Stimulated activated naive CD8-positive, alpha-beta T cell treated with anti-CD3 and anti-CD28 coated beads, Interleukin-15, Interleukin-2, amounts not matched to agents 100 ng/mL and 50 ng/mL, for 24 hours (primary cell): ENCODE data around the gene ARHGAP28.
"Not testable (repeated sequence)": the region's sequence is repeated elsewhere in the genome, so short reads cannot be mapped to it uniquely, and the experiment has no call there.

Experiments
- H3K27ac Mint-ChIP-seq: one replicate; pipeline ENCODE4 v1.8.0; 2021; ENCODE audit warnings: mild to moderate bottlenecking, mixed read lengths
- H3K27me3 Mint-ChIP-seq: one replicate; pipeline ENCODE4 v1.8.0; 2021; ENCODE audit warnings: mixed read lengths
- H3K36me3 Mint-ChIP-seq: one replicate; pipeline ENCODE4 v1.8.0; 2021; ENCODE audit warnings: low read depth, mixed read lengths
- H3K4me1 Mint-ChIP-seq: one replicate; pipeline ENCODE4 v1.8.0; 2021; ENCODE audit warnings: low read depth, mixed read lengths
- H3K4me3 Mint-ChIP-seq: one replicate; pipeline ENCODE4 v1.8.0; 2021; ENCODE audit warnings: mild to moderate bottlenecking, mixed read lengths
- H3K9me3 Mint-ChIP-seq: one replicate; pipeline ENCODE4 v1.8.0; 2021; ENCODE audit warnings: mixed read lengths

Gene ARHGAP28

GRCh38 chr18:6845521-6845920 is 116.0 kb downstream of the ARHGAP28 start:
- H3K4me3 Mint-ChIP-seq, H3K4me1 Mint-ChIP-seq, H3K27me3 Mint-ChIP-seq, H3K36me3 Mint-ChIP-seq, H3K27ac Mint-ChIP-seq: not testable (repeated sequence)
- H3K9me3 Mint-ChIP-seq, result peaks cover 11% of the 10 kb centered on the region

- no peaks in the 10 kb centered on the region for H3K36me3 Mint-ChIP-seq
Measured at GRCh38 chr18:6850396-6850795, 120.9 kb downstream of the ARHGAP28 start.

GRCh38 chr18:6851480-6851879 is 122.0 kb downstream of the ARHGAP28 start:
- no peaks in the 10 kb centered on the region for H3K36me3 Mint-ChIP-seq
- no peak overlapping the region for H3K27ac Mint-ChIP-seq
- H3K27me3 Mint-ChIP-seq, result no peaks in the 10 kb centered on the region
- H3K4me1 Mint-ChIP-seq, result no peaks in the 10 kb centered on the region
- no peak overlapping the region for H3K4me3 Mint-ChIP-seq
- H3K9me3 Mint-ChIP-seq, result peaks cover 21% of the 10 kb centered on the region

More at GRCh38 chr18:6850396-6850795, 120.9 kb downstream of the ARHGAP28 start:
- H3K4me3 Mint-ChIP-seq, result no peak overlapping the region
- no peaks in the 10 kb centered on the region for H3K27me3 Mint-ChIP-seq
- no peak overlapping the region for H3K27ac Mint-ChIP-seq
- peaks cover 23% of the 10 kb centered on the region for H3K9me3 Mint-ChIP-seq
- H3K4me1 Mint-ChIP-seq, result no peaks in the 10 kb centered on the region

GRCh38 chr18:6854811-6855210 is 125.3 kb downstream of the ARHGAP28 start:
- Mint-ChIP-seq H3K4me1 (no peaks in the 10 kb centered on the region), H3K36me3 (no peaks in the 10 kb centered on the region), H3K9me3 (peaks cover 27% of the 10 kb centered on the region), H3K27ac (no peak overlapping the region), H3K4me3 (no peak overlapping the region), H3K27me3 (no peaks in the 10 kb centered on the region)

DNA sequence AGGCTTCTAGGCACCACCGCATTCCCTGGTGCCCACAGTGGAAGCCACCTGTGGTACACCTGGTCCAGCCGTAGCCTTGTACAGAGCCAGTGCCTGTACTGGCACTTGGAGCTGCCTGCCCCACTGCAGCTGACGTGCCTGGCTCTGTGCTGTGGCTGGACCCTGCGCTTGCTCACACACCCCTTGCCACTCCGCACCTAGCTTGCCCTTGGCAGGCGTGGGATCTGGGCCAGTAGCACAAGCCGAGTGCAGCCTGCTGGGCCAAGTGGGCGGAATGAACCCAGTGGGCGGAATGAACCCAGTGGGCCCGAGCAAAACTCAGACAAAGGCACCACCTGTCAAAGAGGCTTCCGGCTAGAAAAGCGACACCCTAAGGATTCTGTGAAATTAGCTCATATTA is 126.3 kb downstream of the ARHGAP28 start:
- no peak overlapping the region for H3K27ac Mint-ChIP-seq
- no peak overlapping the region for H3K4me3 Mint-ChIP-seq
- H3K27me3 Mint-ChIP-seq, result no peaks in the 10 kb centered on the region
- no peaks in the 10 kb centered on the region for H3K36me3 Mint-ChIP-seq
- no peaks in the 10 kb centered on the region for H3K4me1 Mint-ChIP-seq
- peaks cover 20% of the 10 kb centered on the region for H3K9me3 Mint-ChIP-seq

- peaks cover 13% of the 10 kb centered on the region for H3K9me3 Mint-ChIP-seq
- no peaks in the 10 kb centered on the region for H3K4me1 Mint-ChIP-seq
- H3K36me3 Mint-ChIP-seq, result no peaks in the 10 kb centered on the region
- H3K27ac Mint-ChIP-seq, result no peak overlapping the region
- no peaks in the 10 kb centered on the region for H3K27me3 Mint-ChIP-seq
- H3K4me3 Mint-ChIP-seq, result no peak overlapping the region
Measured at GRCh38 chr18:6857300-6857699, 127.8 kb downstream of the ARHGAP28 start.

- H3K4me3 Mint-ChIP-seq, result no peak overlapping the region
- no peaks in the 10 kb centered on the region for H3K4me1 Mint-ChIP-seq
- H3K27ac Mint-ChIP-seq, result no peak overlapping the region
- no peaks in the 10 kb centered on the region for H3K36me3 Mint-ChIP-seq
- peaks cover 6% of the 10 kb centered on the region for H3K9me3 Mint-ChIP-seq
- no peaks in the 10 kb centered on the region for H3K27me3 Mint-ChIP-seq
Measured at GRCh38 chr18:6859676-6860422, 130.3 kb downstream of the ARHGAP28 start.

- Mint-ChIP-seq H3K27me3 (no peaks in the 10 kb centered on the region), H3K36me3 (no peaks in the 10 kb centered on the region), H3K9me3 (peaks cover 6% of the 10 kb centered on the region), H3K27ac (no peak overlapping the region), H3K4me3 (no peak overlapping the region), H3K4me1 (no peaks in the 10 kb centered on the region)
Measured at GRCh38 chr18:6860804-6861448, 131.4 kb downstream of the ARHGAP28 start.

GRCh38 chr18:6865251-6865650 is 135.7 kb downstream of the ARHGAP28 start:
- Mint-ChIP-seq H3K27ac (no peak overlapping the region), H3K27me3 (no peaks in the 10 kb centered on the region), H3K4me3 (no peak overlapping the region), H3K9me3 (no peaks in the 10 kb centered on the region), H3K36me3 (no peaks in the 10 kb centered on the region), H3K4me1 (no peaks in the 10 kb centered on the region)

GRCh38 chr18:6866552-6867085 is 137.1 kb downstream of the ARHGAP28 start:
- Mint-ChIP-seq H3K36me3 (no peaks in the 10 kb centered on the region), H3K4me3 (no peak overlapping the region), H3K4me1 (no peaks in the 10 kb centered on the region), H3K9me3 (no peaks in the 10 kb centered on the region), H3K27ac (no peak overlapping the region), H3K27me3 (no peaks in the 10 kb centered on the region)

- no peaks in the 10 kb centered on the region for H3K4me1 Mint-ChIP-seq
- no peak overlapping the region for H3K27ac Mint-ChIP-seq
- no peak overlapping the region for H3K4me3 Mint-ChIP-seq
- H3K36me3 Mint-ChIP-seq, result no peaks in the 10 kb centered on the region
- H3K27me3 Mint-ChIP-seq, result no peaks in the 10 kb centered on the region
- H3K9me3 Mint-ChIP-seq, result no peaks in the 10 kb centered on the region
Measured at GRCh38 chr18:6868033-6868432, 138.5 kb downstream of the ARHGAP28 start.

DNA sequence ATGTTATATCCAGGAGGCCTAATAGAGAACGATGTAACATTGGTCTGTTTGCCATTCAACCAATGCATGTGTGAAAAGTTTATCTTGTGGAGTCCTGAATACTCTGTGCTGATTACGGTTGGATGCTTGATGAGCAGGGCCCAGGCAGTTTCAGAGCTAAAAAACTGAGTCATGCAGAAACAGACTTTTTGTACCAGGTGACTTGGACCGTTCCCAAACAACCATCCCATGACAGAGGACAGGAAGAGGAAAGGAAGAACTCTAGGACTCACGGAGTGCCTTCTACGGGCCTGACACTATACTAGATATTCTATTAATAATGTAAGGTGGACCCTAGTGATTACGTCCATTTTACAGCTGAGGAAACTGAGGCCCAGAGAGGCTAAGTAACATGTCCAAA is 142.1 kb downstream of the ARHGAP28 start:
- Mint-ChIP-seq H3K27ac (no peak overlapping the region), H3K36me3 (no peaks in the 10 kb centered on the region), H3K4me3 (no peak overlapping the region), H3K4me1 (no peaks in the 10 kb centered on the region), H3K9me3 (no peaks in the 10 kb centered on the region), H3K27me3 (no peaks in the 10 kb centered on the region)

- Mint-ChIP-seq H3K4me1 (no peaks in the 10 kb centered on the region), H3K27me3 (no peaks in the 10 kb centered on the region), H3K4me3 (no peak overlapping the region), H3K36me3 (no peaks in the 10 kb centered on the region), H3K27ac (no peak overlapping the region), H3K9me3 (no peaks in the 10 kb centered on the region)
Measured at GRCh38 chr18:6873040-6873751, 143.7 kb downstream of the ARHGAP28 start.

DNA sequence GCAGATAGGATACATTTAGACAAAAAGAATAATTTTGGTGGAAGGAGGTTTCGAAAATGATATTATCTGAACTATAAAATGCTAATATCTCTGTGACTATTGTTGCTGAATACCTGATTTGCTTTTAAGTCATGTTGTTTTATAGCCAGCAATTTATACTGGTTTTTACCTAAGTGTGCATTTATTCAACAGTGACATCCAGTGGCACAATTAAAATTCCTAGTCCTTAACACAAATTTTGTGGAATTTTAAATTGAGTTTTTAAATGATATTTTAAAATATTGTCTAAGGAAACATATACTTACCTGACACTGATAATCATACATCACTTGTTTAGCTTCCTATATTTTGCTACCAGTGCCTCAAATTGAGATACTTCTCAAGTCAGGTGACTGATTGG is 144.8 kb downstream of the ARHGAP28 start:
- no peaks in the 10 kb centered on the region for H3K9me3 Mint-ChIP-seq
- H3K36me3 Mint-ChIP-seq, result no peaks in the 10 kb centered on the region
- no peak overlapping the region for H3K4me3 Mint-ChIP-seq
- H3K27me3 Mint-ChIP-seq, result no peaks in the 10 kb centered on the region
- no peak overlapping the region for H3K27ac Mint-ChIP-seq
- H3K4me1 Mint-ChIP-seq, result no peaks in the 10 kb centered on the region

GRCh38 chr18:6875749-6876148 is 146.2 kb downstream of the ARHGAP28 start:
- H3K9me3 Mint-ChIP-seq, result peaks cover 9% of the 10 kb centered on the region
- no peaks in the 10 kb centered on the region for H3K36me3 Mint-ChIP-seq
- no peaks in the 10 kb centered on the region for H3K4me1 Mint-ChIP-seq
- no peak overlapping the region for H3K4me3 Mint-ChIP-seq
- no peak overlapping the region for H3K27ac Mint-ChIP-seq
- no peaks in the 10 kb centered on the region for H3K27me3 Mint-ChIP-seq
